Measurements from ENCODE around the gene HSBP1L1.
A peak's percentile ranks its signal among the peaks of the same experiment; 100 is the strongest.

Gene HSBP1L1

GRCh38 chr18:79961527-79962291 lies 2.7 kb upstream of the HSBP1L1 start:
- no peak for DNase-seq (ENCODE audit: low spot score)

GRCh38 chr18:79962311-79962710 lies 2.1 kb upstream of the HSBP1L1 start:
- no peak for DNase-seq (ENCODE audit: low spot score)

- no peak for DNase-seq (ENCODE audit: low spot score)
Observed at GRCh38 chr18:79962835-79963657, 1.4 kb upstream of the HSBP1L1 start.

- DNase-seq (ENCODE audit: low spot score) = no peak
Observed at GRCh38 chr18:79963658-79964329, 649 bp upstream of the HSBP1L1 start.

- DNase-seq (ENCODE audit: low spot score) = no peak
Observed at GRCh38 chr18:79965119-79965902, 868 bp downstream of the HSBP1L1 start.

GRCh38 chr18:79970419-79971133 lies 6.1 kb downstream of the HSBP1L1 start:
- no peak for DNase-seq (ENCODE audit: low spot score)

- no peak for DNase-seq (ENCODE audit: low spot score)
Observed at GRCh38 chr18:79971211-79971952, 6.9 kb downstream of the HSBP1L1 start.

- no peak for DNase-seq (ENCODE audit: low spot score)
Observed at GRCh38 chr18:79971986-79972385, 7.5 kb downstream of the HSBP1L1 start.

- no peak for DNase-seq (ENCODE audit: low spot score)
Observed at GRCh38 chr18:79972720-79973119, 8.3 kb downstream of the HSBP1L1 start.

- DNase-seq (ENCODE audit: low spot score) = no peak
Observed at GRCh38 chr18:79973517-79973916, 9.1 kb downstream of the HSBP1L1 start.

GRCh38 chr18:79974025-79974654 lies 9.7 kb downstream of the HSBP1L1 start:
- no peak for DNase-seq (ENCODE audit: low spot score)

- DNase-seq (ENCODE audit: low spot score) = no peak
Observed at GRCh38 chr18:79975043-79975442, 10.6 kb downstream of the HSBP1L1 start.

GRCh38 chr18:79975985-79976680 lies 11.7 kb downstream of the HSBP1L1 start:
- no peak for DNase-seq (ENCODE audit: low spot score)

- no peak for DNase-seq (ENCODE audit: low spot score)
Observed at GRCh38 chr18:79979843-79980242, 15.4 kb downstream of the HSBP1L1 start.

GRCh38 chr18:79980585-79980984 lies 16.1 kb downstream of the HSBP1L1 start:
- DNase-seq (ENCODE audit: low spot score) = no peak

- peak; percentile 84 for DNase-seq (ENCODE audit: low spot score)
Observed at GRCh38 chr18:79982736-79983135, 18.3 kb downstream of the HSBP1L1 start.

- DNase-seq (ENCODE audit: low spot score) = no peak
Observed at GRCh38 chr18:79983253-79983652, 18.8 kb downstream of the HSBP1L1 start.

- DNase-seq (ENCODE audit: low spot score) = no peak
Observed at GRCh38 chr18:79983793-79984192, 19.4 kb downstream of the HSBP1L1 start.

- no peak for DNase-seq (ENCODE audit: low spot score)
Observed at GRCh38 chr18:79985172-79985571, 20.7 kb downstream of the HSBP1L1 start.

All from globus pallidus (tissue), 1 donor.